ENCODE data around the gene TACC2.

Gene TACC2

DNA sequence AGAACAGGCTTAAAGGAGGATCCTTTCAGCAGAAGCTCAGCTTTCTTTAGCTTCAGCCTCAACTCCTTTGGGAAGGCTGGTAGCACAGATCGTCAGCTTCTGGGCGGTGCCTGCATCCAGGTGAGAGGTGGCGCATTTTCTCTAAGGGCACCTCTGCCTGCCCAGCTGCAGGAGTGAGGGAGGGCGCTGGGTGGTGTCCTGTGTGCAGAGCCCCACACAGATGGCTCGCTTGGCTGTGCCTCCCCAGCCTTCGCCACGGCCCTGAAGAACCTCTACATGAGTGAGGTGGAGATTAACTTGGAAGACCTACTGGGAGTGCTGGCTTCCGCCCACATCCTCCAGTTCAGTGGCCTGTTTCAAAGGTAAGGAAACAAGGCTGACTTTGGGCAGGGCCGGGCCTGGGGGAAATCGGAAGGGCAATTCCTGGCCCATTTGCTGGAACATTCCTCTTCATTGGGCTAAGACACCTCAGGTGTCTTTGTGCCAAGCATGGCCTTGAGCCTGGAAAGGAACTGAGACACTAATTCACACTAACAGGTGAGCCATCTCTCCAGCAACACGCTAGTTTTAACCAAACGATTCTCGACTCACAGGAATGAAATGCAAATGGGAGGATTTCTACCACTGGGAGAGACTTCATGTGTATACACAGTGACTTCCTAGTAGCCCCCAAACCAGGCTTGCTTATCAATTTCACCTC is 302.0 kb downstream of the TACC2 start:
- no peak for DNase-seq

DNA sequence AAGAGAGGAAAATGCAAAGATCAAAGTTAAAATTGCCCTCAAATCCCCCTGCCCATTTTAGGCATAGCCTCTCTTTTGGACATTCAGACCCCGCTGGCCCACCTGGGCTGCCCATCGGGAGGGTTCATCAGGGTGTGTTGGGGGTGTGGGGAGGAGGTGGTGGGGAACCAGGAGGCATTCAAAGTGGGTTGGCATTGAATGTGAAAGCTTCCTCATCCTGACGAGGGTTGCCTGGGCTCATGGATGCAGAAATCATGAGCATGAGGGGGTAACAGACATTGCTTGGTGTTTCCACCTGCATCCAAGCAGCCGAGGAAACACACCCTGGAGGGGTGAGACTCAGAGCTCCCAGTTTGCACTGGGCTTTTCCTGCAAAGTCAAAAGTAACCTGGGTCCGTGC is 302.8 kb downstream of the TACC2 start:
- no peak for DNase-seq

DNA sequence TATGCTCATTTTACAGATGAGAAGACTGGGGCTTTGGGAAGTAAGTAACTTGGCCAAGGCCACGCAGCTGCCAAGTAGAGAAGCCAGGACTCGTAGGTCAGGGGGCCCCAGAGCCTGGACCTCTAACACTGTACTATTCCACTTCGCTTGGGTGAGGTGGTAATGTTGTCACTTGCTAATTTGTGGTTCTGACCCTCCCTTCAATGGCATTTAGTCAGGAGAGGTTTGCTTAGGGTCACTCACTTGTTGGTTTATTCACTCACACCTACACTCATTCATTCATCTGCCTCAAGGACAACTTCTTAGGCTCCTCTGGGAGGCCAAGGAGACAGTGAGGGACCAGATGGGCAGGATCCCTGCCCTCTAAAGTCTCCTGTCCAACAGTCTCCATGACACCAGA is 303.4 kb downstream of the TACC2 start:
- DNase-seq = no peak

DNA sequence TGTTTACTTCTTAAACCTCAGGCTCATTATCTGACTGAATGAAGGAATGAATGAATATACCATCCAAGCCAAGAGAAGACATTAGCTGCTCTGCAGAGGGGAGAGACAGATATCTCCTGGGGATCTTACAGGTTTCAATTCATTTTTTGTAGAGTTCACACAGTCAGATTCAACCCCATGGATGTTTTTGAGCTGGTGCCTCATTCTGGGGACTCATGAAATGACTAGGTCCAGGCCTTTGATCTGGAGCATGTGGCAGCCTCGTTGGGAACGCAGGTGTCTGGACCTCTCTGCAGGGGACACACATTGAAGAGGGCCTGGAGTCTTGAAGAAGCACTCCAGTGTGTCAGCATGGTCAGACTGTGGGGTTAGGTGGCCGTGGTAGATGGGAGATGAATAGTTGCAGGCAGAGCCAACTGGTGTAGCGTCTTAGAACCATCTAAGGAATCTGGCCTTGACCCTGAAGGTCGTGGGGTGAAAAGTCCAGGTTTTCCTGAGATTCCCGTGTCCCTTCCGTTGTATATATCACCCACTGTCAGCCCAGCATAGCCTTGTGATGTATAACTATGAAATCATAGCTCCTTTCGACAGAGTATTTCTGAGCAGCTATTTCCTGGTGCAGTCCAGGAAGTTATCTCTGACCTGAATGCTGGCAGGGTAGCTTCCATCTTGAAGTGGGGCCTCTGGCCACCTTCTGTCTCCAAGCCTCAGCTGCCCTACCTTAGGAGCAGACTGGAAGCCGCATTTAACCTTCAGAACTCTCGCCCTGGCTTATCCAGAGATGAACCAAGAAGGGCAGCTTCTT is 304.4 kb downstream of the TACC2 start:
- DNase-seq = no peak

DNA sequence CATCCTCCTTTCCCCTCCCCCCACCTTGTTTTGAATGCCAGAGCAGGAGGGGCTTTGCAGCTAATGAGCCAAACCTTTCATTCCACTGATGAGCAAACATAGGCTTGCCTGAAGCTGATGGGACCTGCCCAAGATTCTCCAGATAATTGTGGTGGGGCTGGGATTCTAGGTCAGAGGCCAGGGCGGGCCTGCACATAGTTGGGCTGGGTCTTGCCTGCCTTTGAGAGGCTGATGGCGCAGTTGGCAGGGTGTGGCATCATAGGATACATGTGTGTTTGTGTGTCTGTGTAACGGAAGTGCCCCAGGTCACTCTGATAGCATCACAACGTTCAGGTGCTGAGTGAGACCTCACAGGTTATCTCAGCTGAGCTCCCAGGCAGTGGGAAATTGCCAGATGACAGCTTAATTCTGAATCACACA is 305.0 kb downstream of the TACC2 start:
- no peak for DNase-seq

DNA sequence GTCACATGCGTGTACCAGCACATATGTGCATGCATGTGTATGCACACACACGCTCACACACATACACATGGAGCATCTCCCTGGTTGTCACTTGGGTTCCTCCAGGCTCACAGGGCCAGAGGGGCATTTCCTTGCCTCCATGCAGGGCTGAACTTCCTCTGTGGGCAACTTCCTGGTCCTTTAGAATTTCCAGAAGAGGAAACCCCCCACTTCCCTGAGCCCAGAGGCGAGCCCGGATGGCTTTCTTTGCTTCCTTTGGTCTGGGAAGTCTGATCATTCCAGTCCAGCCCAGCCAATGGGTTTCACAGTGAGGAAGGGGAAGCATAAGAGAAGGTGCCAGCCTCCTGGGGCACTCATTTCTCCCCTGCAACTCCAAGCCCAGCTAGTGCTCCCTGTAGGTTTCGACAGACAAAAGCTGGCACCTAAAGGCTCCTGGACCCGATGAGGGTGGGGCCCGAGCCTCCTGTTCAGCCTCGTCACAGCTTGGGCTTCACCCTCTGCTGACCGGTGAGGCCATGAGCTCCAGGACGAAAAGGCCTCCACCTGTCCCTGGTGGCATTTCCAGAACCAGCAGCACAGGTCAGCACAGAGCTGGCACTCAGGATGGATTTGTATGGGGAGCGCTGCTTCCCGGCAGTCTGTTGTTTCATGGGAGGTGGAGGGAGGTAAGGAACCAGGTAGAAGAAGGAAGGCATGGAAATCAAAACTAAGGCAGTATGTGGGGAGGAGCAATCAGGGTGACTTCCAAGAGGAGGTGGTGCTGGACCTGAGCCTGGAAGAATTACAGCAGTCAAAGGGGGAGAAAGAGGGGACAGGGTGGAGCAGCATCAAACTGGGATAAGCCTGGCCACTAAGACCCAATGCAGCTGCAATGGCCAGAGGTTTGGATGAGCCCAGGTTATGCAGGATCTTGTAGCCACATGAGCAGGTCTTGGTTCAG is 305.8 kb downstream of the TACC2 start:
- DNase-seq = no peak

DNA sequence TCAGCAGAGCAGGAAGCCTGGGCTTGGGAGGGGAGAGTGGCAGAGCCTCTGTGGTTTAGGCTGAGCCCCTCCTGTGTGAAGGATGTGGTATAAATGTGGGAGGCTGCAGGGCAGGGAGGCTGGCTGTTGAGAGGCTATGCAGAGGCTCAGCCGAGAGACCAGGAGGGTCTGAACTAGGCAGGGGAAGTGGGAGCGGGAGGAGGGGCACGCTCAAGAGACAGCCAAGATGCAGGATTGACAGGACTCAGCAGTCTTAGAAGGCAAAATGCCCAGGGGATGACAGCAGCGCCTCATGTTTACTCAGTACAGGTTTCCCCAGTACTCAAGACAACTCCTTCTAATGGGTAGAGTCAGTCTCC is 306.5 kb downstream of the TACC2 start:
- DNase-seq = no peak

DNA sequence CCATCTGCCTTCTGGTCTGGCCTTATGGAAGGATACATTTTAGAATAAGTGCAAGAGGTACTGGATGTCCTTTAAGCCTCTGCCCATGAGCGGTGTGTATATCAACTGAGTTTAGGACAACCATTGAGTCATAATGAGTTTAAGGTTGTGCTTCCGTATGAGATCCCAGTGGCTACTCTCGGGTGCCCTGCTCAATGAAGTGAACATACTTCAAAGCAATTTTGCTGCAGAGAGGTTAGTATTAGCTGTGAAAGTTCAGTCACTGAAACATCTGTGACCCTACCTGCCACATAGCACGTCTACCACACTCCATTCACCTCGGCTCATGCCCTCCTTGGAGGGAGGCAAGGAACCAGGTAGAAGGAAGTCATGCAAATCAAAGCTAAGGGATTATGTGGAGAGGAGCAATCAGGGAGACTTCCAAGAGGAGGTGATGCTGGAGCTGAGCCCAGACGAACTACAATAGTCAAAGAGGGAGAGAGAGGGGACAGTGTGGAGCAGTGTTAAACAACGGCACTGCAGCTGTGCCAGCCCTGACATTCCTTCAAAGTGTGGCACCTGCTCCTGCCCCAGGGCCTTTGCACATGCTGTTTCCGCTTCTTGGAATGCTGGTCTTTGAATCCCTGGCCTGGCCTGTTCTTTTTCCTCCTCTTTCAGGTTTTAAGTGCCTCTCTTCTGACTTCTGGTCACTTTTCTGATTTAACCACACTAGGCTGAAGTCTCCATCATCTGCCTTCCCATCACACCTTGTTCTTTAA is 307.6 kb downstream of the TACC2 start:
- no peak for DNase-seq

DNA sequence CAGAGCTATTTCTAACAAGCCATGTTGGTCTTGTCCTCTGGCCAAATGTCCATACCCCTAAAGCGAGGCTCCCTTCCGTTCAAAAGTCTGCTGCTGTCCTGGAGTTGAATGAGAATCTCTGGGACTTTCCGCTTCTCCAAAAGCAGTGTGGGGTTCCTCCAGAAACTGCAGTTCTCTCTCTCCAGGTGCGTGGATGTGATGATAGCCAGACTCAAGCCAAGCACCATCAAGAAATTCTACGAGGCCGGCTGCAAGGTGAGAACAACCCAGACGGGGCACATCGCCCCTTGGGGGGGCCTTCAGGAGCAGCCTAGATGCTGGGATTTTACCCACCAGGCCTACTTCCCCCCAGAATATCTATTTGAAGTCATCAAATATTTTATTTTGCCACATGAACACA is 308.6 kb downstream of the TACC2 start:
- DNase-seq = no peak

DNA sequence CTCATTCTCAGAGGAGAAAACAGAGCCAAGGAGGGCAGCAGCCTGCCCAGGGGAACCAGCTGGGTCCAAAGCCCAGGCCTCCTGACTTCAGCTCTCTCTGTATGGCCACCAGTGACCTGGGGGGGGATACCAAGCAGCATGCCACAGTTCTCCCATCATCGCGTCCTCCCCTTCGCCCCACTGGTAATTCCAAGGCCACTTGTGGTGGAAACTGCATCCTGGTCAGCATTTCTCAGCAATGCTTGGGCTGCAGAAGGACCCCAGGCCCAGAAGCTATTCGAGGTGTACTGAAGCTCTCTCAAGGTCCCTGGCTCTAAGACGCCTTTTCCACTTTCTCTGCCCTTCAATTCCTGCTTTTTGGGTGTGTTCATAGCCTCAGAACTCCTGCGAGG is 309.2 kb downstream of the TACC2 start:
- DNase-seq = no peak

DNA sequence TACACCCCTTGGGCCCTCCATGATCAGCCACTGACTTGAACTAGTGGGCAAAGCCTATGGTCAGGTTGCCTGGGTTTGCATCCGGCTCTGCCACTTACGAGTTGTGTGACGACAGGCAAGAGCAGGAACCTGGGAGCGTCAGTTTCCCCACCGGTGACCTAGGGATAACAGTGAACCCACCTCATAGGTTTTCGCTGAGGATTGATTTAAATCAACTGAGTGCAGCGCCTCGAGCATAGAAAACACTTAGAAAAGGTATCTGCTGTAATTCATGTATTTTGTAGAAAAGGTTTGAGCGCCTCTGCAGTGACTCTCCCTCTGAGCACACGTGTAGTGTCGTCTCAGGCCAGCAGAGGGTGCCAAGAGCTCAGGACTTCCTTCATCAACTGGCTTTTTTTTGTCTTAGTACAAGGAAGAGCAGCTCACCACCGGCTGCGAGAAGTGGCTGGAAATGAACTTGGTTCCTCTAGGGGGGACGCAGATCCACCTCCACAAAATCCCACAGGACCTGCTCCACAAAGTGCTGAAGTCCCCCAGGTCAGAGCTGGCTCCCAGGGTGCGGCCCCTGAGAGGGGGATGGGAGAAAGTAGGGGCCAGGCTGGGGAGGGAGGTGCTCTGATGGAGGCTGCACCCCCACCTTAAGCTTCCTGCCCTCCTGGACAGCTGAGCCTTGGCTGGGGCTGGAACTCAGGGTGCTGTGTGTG is 309.8 kb downstream of the TACC2 start:
- peak in 46 of 56 donors; percentile 15 to 85 (median 50) for DNase-seq

DNA sequence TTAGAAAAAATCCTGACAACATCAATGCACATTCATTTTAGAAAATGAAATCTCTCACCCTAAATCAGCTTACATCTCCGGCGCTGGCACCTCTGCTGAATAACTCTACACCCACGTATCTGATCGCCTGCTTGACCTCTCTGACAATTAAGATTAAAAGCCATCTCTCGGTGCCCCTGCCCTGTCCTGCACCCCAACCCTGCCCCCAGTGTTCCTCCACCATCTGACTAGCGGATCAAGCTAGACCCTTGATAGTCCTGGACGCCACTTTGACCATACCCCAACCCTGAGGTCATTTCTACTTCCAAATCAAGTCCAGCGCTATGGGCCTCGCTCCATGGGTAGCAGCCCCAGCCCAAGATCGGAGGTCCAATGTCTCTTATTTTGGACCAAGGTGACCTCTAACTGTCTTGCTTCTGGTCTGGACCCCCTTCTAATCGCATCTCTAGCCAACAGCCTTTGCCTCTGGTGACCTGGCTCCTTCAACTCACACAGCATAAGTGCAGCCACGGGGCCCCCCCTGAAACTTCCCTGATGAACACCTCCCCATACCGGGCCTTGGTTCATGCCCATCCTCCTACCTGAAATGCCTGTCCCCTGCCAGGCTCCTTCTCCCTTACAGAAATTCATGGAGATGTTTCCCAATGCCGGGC is 310.6 kb downstream of the TACC2 start:
- DNase-seq = no peak

DNA sequence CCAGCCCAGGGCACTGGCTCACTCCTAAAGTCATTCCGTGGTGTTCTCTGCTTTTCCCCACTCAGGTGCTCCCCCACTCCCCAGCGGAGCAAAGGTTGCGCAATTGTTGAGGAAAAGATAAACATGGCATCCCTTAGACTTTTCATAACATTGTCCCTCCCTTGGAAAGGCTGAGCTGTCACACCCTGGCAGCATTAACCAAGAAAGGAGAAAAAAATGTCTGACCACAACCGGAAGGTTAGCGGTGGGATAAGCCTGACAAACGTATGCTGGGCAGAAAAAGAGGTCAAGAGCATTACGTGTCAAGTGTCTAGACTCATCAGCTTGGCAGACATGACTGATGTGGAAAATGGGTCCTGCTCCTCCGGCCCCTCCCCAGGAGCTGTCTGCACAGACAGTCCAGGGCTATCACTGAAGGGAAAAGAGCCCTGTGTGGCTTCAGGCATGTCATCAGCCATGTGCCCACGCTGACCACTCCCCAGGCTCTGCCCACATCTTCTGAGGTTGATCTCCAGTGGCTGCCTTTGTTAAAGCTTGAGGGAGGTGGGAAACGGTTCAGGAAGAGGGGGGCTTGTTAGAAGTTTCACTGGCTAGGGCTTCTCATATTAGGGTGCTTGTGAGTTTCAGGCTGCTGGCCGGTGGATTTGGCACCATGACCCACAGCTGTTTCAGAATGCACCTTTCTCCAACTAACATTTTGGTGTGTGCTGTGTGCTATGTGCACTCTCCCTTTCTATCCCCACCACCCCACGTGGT is 312.3 kb downstream of the TACC2 start:
- DNase-seq = no peak

DNA sequence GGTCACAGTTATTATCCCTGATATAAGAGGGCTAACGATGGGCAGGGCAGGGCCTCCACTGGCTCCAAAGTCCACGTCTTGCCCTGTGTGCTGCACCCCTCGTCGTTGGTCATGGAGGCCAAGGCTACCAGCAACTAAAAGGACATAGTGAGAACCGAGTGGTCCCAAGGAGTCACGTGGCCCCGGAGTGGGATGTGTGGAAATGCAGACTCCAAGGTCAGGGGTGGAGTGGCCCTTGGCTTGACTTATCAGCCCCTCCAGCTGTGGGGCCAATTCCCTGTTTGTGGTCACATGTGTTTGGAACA is 312.8 kb downstream of the TACC2 start:
- no peak for DNase-seq

DNA sequence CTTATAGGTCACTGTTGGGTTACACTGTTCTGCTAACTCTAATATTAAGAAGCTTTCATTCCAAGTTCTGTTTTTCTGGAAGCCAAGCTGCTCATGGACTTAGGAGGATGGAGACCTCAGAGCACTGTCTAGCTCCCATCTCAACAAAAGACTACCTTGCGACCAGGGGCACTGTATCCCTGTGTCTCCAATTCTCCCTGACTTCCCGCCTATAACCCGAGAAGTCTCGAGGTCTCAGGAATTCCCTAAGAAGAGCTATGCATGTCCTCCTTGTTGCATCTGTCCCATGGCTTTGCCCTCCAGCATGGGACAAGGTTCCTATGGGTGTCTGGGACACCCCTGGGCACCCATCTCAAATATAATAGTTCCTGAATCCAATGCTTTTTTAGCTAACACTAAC is 313.4 kb downstream of the TACC2 start:
- DNase-seq = no peak

DNA sequence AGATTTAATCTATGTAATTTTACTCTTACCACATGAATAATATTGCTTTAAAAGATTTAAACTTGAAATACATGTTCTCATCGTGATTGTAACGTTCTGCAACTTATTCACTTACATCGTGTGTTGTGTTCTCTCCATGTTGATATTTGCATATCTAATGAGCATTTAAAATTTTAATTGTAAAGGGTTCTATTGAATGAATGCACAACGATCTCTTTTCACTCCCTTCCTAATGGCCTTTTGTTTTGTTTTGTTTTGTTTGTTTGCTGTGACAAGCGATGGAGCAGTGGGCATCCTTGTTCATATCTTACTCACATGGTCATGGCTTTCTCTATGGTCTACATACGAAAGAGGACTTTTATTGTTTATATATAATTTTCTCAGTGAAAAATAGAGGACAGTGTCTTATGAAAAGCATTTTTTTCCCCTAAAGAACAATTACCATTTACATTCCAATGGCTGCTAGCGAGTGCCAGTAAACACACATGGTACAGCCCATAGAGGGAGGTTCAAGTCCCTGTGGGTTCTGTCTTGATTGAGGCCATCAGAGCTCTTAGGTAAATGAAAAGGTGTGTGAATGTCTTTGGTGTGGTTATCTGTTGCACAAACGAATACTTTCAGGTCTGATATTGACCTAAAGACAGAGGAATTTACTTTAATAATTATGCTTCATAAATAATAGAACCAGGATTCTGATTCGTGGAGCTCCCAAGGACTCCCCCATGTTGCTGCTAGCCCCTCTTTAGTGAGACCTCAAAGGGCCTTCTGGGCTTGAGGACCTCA is 314.5 kb downstream of the TACC2 start:
- peak in 4 of 56 donors; percentile 14 to 36 (median 30) for DNase-seq
